ENCODE measurements around the gene URB1.

- TF ChIP-seq CTCF (IDR thresholded peaks at IDR 0.05; ENCODE audit: extremely low read depth in 1 of 2, insufficient read depth in 1 of 2, low read depth in 1 of 2, low read length in 2 of 2) = no peak
- no peak for TF ChIP-seq JUN (IDR thresholded peaks at IDR 0.05; ENCODE audit: borderline replicate concordance, insufficient read depth, insufficient read length, low read depth)
- no peak for TF ChIP-seq EZH2 (IDR thresholded peaks at IDR 0.05; ENCODE audit: borderline replicate concordance, low read depth, low read length, severe bottlenecking)
- no peak for TF ChIP-seq POLR2AphosphoS5 (IDR thresholded peaks at IDR 0.05; ENCODE audit: insufficient read depth, low read depth, low read length)
- TF ChIP-seq MAX (IDR thresholded peaks at IDR 0.05; ENCODE audit: insufficient read depth, insufficient read length) = no peak
- TF ChIP-seq FOS (IDR thresholded peaks at IDR 0.05; ENCODE audit: borderline replicate concordance, insufficient read depth, low read length) = no peak
- TF ChIP-seq POLR2A (IDR thresholded peaks at IDR 0.05; ENCODE audit: low read depth, low read length) = no peak
These were observed 28.4 kb downstream of the URB1 start for GRCh38 chr21:32364387-32364786.

All from endothelial cell of umbilical vein (primary cell).